GM19328 (cell line): ENCODE data around the gene UBQLNL.

ENCODE experiments used
- ATAC-seq: cut with Tn5 transposase; IDR thresholded peaks from one replicate; pipeline ENCODE4 v1.9.1; 2021; ENCODE audit warnings: mild to moderate bottlenecking, moderate library complexity; ENCODE audit not compliant: unreplicated experiment

Gene UBQLNL

DNA sequence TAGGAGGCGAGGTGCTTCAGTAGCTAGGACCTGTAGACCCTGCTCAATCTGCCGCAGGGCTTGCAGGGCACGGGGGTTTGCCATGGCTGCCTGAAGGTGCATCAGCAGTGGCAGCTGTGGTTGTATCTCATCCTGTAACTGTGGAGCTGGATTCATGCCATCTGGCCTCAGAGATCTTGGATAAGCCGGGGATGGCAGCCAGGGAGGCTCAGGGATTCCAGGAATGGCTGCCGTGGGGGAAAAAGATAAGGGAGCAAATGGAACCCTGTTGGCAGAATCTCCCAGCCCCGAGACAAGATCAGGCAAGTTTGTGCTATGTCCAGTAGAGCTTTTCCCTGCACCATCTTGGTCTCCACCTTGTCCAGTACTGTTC lies 8.6 kb downstream of the UBQLNL start:
- ATAC-seq: no peak

DNA sequence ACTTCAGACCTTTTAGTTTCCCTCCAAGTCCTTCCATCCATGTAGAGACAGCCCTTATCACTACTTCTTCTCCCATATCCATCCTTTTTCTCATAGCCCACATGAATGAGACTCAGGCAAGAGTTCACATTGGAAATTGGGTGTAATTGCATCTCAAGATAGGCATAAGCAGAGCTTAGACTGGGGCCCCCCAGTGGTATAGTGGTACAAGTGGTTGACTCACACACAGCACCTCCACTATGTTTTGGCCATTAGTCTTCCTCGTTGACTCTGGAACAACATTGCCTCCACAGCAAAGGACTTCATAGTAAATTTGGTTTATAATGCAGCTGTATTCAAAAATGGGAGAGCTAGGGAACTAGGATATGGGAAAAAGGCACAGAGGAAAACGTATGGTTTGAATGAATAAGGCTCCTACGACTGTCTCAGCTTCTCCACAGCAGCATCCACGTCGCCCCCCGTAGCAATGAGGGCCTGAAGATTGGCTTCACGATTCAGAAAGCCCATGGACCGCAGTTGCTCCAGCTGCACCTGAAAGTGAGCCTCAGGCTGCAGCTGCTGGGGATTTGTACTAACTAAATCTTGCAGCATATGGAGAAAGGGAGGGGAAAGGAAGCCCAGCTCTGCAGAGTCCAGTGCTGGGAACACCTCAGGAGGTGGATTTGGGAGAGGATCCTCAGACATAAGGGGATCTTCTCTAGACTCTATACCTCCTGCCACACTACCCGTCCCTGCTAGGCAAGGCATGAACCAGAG lies 9.1 kb downstream of the UBQLNL start:
- no peak for ATAC-seq

DNA sequence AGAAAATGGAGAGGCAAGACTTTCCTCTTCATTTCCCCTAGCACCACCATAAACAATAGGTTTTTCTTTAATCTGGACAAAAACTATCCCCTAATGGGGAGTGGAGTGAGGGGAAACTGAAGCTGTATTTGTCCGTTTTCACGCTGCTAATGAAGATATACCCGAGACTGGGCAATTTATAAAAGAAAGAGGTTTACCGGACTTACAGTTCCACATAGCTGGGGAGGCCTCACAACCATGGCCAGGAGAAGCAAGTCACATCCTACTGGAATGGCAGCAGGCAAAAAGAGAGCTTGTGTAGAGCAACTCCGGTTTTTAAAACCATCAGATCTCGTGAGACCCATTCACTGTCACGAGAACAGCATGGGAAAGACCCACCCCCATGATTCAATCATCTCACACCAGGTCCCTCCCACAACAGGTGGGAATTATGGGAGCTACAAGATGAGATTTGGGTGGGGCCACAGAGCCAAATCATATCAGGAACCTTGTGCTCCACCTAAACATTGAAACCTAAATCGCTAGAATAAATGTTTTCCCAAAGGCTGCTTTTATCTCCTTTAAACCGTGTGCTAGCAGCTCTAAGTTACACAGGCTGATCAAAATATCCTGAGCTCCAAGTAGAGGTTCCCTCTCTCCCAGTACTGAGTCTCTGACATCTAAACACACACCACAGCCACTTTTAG lies 11.0 kb downstream of the UBQLNL start:
- ATAC-seq: no peak

DNA sequence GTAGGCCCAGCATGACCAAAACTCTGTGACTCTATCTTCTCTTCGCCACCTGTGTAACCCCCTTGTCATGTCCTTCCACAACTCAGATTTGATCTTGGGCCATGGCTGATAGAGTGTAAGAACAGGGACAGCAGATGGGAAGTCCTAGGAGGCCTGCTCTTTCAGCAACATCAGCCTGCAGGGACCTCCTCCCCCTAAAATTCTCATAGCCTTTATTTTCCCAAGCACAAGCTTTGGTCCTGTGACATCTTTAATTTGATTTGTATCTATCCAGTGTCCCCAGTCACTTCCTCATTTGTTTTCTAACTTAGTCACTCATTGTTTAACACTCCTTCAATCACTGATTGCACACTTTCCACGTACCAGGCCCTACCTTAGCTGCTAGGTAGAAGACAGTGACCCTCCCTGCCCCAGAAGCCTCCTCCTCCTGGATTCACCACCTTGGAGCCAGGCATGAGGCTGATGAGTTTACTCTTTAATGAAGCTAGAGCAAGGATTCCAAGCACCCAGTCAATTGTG lies 12.0 kb downstream of the UBQLNL start:
- ATAC-seq: no peak

DNA sequence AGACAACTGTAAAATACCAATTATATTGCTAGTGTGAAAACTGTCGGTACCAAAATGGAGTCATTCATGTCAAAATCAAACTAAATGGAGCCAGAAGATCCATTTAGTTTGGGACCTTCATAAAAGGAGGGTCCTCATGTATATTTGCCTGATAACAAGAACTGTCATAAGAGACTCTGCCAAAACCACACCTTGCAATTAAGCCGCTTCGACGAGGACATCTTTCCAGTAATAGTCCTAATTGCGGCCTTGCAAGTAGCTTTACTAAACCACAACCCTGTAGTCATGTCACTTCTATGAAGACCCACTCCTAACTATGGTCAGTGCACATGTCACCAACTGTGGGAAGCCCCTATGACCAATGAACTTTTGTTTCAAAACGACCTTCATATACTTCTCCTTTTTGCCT lies 16.1 kb downstream of the UBQLNL start:
- ATAC-seq: no peak

DNA sequence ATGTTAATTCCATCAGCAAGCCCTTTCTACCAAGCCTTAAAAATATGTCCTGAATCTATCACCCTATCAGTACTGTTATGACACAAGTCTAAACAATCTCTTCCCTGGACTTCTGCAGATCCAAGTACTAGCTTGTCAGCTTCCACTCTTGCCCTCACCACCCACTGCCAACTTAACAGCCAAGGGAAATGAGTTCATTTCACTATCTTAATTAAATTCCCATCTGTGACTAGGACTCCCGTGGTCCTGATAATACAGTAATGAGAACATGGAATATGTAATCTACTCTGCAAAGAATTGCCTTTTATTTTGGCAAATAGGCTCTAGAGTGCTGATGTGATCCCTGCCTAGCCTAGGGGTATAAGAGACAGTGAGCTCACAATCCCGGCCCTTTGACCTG lies 16.8 kb downstream of the UBQLNL start:
- no peak for ATAC-seq

DNA sequence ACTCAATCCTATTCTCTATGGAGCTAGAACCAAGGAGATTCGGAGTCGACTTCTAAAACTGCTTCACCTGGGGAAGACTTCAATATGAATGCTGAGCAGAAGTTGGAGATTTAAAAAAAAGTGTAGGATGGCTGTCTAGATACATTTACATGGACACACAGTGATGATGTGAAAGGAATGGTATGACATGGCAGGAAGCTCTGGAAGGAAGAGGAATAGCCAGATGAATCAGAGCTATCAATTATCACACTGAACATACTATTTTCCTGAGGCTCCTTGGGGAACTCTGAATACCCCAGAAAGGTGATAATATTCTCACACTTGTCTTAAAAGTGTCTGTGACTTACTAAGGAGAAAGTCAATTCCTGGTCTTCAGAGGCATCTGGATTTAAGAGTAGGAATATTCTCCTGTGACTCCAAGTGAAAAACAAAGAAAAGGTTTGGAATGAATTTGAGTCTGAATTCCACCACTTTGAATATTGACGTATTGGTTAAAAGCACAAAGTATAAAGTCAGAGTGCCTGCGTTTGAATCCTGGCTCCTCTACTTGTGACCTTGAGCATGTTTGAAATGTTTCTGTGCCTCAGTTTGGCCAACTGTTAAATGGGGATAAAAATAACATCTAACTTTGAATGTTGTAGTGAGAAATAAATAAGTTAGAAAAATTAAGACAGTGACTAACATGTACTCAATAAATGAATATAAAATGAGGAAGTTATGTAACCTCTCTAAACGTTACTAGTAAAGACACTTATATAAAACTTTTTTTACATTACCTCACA lies 26.7 kb downstream of the UBQLNL start:
- ATAC-seq: no peak

DNA sequence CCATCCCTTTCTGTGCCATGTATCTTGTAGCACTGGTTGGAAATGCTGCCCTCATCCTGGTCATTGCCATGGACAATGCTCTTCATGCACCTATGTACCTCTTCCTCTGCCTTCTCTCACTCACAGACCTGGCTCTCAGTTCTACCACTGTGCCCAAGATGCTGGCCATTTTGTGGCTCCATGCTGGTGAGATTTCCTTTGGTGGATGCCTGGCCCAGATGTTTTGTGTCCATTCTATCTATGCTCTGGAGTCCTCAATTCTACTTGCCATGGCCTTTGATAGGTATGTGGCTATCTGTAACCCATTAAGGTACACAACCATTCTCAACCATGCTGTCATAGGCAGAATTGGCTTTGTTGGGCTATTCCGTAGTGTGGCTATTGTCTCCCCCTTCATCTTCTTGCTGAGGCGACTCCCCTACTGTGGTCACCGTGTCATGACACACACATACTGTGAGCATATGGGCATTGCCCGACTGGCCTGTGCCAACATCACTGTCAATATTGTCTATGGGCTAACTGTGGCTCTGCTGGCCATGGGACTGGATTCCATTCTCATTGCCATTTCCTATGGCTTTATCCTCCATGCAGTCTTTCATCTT lies 27.6 kb downstream of the UBQLNL start:
- ATAC-seq: no peak

DNA sequence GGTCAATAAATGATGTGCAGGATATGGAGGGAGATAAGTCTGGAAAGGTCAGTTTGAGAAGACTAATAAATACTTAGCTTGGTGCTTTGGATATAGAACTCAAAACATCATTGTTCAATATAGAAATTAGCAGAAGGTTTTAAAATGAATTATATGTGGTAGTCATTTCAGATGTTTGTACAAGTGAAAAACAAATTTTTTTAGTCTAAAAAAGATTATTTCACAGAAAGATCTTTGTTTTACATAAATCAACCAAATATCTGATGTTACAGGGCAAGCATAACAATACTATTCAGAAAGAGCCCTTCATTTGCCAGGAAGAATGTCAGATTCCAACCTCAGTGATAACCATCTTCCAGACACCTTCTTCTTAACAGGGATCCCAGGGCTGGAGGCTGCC lies 28.1 kb downstream of the UBQLNL start, which contains the start of gene OR52D1:
Gene OR52D1 (plus strand): TSS at position 301 of the 400 bp plus-strand sequence. CDS start 22 bp downstream, at position 323.
- no peak for ATAC-seq

DNA sequence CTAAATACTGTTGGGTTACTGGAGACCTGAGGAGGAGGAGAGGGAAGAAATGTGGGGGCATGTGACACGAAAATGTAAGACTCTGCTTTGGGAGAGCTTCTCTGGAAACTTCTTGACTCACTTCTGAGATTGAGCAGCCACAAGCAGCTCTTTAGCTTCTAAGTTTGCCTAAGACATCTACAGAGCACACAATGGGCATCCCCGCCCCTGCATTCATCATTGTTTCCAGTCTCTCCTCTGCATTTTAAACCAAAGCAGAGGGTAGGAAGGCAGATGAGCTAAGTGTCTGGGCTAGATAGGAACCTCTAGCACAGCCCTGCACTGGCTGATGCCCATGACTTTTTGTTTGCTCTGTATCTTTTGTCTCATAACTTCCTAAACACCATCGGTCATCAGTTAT lies 30.1 kb downstream of the UBQLNL start:
- no peak for ATAC-seq

DNA sequence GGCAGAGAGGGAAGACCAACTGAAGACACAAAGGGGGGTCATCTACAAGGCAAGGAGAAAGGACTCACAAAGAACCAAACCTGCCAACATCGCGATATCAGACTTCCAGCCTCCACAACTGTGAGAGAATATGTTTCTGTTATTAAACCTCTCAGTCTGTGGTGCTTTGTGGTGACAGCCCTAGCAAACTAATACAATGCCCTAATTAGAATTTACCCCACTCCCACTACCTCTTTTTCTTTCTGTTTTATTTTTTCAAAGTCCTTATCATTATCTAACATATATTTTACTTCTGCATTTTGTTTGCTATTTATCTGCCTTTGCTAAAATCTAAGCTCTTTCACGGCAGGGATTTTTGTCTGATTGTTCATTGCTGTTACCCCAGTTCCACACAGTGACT lies 30.5 kb downstream of the UBQLNL start:
- no peak for ATAC-seq

DNA sequence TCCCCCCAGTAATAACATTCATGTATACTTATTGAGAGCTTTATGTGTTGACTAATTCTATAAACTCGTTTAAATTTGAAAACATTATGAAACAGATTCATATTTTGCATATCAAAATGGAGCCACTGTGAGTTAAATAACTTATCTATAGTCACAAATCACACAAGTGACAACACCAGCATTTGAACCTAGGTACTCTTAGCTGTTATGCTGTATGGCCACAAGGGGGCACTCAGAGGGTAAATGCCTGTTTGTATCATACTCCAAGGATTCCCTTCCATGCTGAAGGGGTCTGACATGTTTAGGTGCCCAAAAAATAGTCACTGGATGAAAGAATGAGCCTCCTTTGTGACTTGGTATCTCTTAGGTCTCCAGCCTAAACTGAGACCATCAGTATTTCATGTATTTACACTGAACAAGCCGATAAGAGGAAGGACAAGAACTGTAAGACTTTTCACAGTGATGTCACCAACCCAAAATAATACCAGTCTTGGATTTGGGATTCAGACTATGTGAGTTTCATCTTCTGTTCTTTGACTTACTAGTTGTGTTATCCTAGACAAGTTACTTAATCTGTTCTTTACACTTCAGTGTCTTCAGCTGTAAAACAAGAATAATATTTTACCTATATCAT lies 40.2 kb downstream of the UBQLNL start:
- ATAC-seq: peak; percentile 90

DNA sequence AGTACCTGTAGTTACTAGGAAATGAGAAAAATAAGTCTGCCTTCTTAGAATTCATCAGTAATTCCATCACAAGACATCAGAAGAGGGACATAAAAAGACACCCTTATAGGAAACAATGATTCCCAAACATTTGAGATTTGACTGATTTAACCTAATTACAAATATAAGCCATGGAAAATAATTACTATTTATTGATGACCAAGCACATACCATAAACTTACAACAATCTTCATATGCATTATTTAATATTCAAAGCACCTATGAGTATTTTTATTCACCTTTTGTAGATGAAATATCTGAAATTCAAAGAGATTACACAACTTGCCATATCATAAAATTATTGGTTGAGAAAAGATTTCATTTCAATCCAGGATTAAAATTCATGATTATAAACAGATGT lies 42.6 kb downstream of the UBQLNL start:
- ATAC-seq: no peak

DNA sequence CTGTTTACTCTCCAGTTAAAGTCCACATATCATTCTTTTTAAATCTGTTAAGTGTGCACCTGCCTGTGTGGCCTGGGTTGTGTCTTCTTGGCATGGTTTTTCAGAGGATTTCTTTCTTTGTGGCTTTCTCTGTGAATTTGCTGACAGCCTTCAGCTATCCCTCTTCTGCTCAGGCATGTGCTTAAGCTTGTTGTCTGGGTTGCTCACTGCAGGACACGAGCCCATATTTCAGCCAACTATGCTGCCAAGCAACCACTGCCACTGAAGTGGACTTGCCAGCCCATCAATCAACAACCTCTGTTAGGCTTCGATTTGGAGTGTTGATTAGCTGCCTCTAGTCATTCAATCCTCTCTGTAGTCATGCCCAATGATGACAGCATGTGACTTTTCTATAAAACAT lies 49.0 kb downstream of the UBQLNL start:
- no peak for ATAC-seq
